ENCODE data around the gene OR11A1.

The OR11A1 gene

DNA sequence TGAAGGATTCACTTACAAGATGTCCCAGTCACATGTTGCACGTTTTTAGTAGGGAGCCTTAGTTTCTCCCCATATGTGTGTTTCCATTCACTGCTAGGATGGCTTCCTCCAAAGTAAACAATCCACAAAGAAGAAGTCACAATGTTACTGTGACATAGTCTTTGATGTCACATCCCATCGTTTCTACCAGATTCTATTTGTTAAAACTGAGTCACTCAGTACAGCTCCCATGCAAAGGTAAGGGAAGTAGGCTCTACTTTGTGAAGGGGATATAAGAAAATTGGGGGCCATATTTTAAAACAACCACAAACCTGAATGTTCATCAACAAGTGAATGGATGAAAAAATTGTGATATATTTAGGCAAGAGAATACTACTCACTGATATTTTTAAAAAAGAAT, at the start of gene OR11A1, which contains the start of gene OR2H1:
OR11A1 (minus strand) TSS at position 101 of the 400 bp plus-strand sequence. CDS start 29,430 bp downstream, outside the sequence.
OR2H1 (plus strand) TSS at position 185 of the 400 bp plus-strand sequence. CDS start 4,615 bp downstream, outside the sequence.
- DNase-seq (ENCODE audit: low read depth in 2 of 2): no peak

GRCh38 chr6:29506446-29507067, 49.7 kb upstream of the OR11A1 start:
- no peak for DNase-seq (ENCODE audit: low read depth in 2 of 2)

GRCh38 chr6:29505808-29506207, 48.9 kb upstream of the OR11A1 start:
- no peak for DNase-seq (ENCODE audit: low read depth in 2 of 2)

DNA sequence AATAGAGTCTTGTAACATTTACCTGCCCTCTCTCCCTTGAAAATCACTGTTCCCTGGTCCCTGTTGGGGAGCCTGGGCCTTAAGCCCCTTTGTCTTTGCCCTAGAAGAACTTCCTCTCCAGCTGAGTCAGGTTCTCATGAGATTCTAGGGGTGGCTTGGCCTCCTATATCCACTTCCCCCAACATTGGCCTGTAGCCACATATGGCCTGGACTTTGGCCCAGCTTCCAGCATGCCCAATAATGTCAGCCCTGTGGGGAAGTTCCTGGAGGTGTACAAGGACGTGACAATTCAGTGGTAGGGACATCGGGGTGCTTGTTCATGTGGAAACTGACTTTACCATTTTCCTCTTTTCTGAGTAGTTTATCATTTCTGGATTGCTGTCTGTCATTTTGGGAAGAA, 48.1 kb upstream of the OR11A1 start:
- DNase-seq (ENCODE audit: low read depth in 2 of 2): no peak

GRCh38 chr6:29502597-29502996, 45.7 kb upstream of the OR11A1 start:
- DNase-seq (ENCODE audit: low read depth in 2 of 2): no peak

GRCh38 chr6:29502181-29502580, 45.3 kb upstream of the OR11A1 start:
- DNase-seq (ENCODE audit: low read depth in 2 of 2): no peak

- DNase-seq (ENCODE audit: low read depth in 2 of 2): no peak
These were observed 44.2 kb upstream of the OR11A1 start for GRCh38 chr6:29501106-29501505.

- DNase-seq (ENCODE audit: low read depth in 2 of 2): no peak
These were observed 43.7 kb upstream of the OR11A1 start for GRCh38 chr6:29500594-29500993.

- no peak for DNase-seq (ENCODE audit: low read depth in 2 of 2)
These were observed 42.8 kb upstream of the OR11A1 start for GRCh38 chr6:29499704-29500103.

DNA sequence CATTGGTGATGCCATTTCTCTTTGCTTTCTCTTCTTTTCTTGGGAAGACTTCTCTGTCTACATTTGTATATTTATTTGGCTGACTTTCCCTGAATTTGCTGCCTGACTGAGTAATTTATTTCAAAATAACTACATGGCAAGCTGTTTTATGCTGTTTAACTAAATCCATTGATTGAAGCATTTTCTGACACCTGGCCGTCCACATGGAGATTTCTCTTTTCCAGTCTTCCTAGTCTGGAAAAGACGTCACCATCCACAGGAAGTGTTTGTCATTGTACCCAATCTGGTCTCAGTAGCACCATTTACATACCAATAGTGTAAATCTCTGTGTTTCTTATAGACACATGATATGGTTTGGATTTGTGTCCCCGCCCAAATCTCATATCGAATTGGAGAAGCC, 40.1 kb upstream of the OR11A1 start:
- no peak for DNase-seq (ENCODE audit: low read depth in 2 of 2)

- DNase-seq (ENCODE audit: low read depth in 2 of 2): no peak
These were observed 38.7 kb upstream of the OR11A1 start for GRCh38 chr6:29495571-29495970.

- DNase-seq (ENCODE audit: low read depth in 2 of 2): no peak
These were observed 37.3 kb upstream of the OR11A1 start for GRCh38 chr6:29494131-29494530.

GRCh38 chr6:29493261-29493660, 36.4 kb upstream of the OR11A1 start:
- DNase-seq (ENCODE audit: low read depth in 2 of 2): no peak

GRCh38 chr6:29491574-29491973, 34.7 kb upstream of the OR11A1 start:
- DNase-seq (ENCODE audit: low read depth in 2 of 2): no peak

GRCh38 chr6:29490552-29490951, 33.7 kb upstream of the OR11A1 start:
- DNase-seq (ENCODE audit: low read depth in 2 of 2): no peak

- no peak for DNase-seq (ENCODE audit: low read depth in 2 of 2)
These were observed 33.2 kb upstream of the OR11A1 start for GRCh38 chr6:29490055-29490454.

DNA sequence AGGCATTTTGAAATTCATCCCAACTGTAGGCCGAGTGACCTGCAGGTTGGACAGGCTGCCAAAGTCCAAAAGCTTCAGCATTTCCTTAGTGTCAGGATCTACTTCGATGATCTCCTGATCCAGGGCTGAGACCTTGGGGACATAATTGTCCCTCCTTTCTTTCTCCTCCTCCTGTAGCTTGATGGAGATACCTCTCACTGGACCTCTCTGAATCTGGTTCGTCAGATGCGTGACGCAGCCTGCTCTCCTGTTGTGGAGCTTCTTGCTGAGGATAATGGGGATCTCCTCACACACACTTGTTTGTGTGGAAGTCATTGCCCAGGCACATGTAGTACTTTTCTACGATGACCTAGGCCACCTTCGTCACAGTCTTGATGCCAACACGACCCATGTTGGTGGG, 32.4 kb upstream of the OR11A1 start:
- DNase-seq (ENCODE audit: low read depth in 2 of 2): no peak

- DNase-seq (ENCODE audit: low read depth in 2 of 2): no peak
These were observed 32.0 kb upstream of the OR11A1 start for GRCh38 chr6:29488874-29489273.

DNA sequence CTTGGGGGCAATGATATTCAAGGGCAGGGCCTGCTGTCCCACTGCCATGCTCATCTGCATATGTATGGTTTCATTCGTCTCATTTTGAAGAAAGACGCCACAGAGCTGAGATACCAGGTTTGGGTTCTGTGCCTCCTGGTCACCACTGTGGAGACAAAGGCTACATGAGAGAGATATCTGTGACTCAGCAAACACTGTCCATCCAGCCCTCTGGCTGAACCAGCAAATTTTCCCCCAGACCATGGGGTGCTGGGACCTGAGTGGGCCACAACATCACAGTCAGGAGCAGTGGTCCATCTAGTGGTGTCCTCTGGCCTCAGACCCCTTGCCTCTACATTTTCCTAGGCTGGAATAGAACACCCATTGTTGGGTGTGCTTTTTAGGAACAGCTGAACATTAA, 30.8 kb upstream of the OR11A1 start, which contains the start of gene MAS1L:
MAS1L (minus strand) TSS at position 297 of the 400 bp plus-strand sequence; CDS start at position 243, 54 bp downstream.
- DNase-seq (ENCODE audit: low read depth in 2 of 2): no peak

DNA sequence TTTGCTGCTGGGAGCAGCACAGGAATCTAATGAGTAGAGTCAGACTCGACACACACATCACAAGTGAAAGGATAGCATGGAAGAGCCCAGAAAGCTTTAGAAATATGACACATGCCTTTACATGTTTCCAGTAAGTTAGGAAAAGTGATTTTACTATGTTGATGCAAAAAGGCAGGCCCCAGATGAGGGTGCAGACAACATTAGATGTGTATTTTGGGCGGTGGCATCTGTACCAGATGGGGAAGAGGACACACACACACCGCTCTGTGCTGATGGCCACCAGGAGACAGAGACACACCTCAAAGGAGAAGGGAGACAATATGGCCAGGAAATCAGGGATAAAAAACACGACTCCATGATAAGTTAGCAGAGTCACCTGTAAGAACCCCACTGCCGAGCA, 30.3 kb upstream of the OR11A1 start:
- no peak for DNase-seq (ENCODE audit: low read depth in 2 of 2)

DNA sequence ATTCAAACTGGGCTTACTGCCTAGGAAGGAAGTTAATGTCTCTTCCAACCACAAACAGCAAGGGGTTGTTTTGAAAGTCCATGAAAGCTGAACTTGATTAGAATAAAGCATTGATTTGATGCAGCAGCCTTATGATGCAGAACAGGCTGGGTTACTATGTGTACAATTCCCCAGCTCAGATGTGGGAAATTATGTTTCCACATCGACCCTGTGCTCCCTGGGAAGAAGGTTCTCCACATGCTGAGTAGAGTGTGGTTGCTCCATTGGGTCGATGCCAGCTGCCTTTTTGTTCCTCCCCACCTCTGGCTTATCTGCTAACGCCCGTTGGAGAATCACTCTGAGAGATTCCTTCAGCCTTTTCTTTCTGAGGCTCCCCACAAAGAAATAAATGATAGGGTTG, 29.7 kb upstream of the OR11A1 start:
- DNase-seq (ENCODE audit: low read depth in 2 of 2): no peak

DNA sequence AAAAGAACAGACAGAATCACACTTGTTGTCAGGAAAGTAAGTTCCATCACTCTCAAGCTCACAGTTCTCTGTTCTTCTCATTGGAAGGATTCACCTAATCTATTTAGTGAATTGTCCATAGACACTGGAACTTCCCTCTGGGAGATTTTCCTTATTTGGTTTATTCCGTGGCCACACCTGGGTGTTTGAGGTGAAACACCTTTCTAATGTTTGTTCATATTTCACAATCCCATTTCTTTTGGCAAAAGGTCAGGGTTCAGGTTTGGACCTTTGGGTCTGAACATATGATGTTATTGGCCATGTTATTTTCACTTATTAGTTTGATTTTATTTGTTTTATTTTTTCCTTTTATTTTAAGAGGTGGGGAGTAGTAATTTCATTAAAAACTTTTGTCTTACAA, 26.9 kb upstream of the OR11A1 start:
- no peak for DNase-seq (ENCODE audit: low read depth in 2 of 2)

DNA sequence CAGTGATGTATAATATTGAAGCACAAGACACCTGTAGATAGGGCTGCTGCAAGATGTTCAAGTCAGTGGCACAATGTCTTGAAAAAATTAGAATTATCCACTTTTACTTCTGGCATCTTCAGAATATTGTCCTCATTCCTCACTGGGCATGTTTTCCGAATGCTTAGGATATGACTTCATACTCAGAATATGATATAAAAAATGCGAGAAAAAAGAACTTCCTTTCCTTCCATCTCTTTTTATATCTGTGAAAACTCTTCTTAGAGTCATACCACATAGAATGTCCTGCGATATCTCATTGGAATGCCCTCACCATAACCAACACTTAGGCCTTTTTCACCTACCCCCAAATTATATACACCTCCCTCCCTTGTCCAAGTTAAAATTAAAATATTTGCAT, 26.3 kb upstream of the OR11A1 start:
- DNase-seq (ENCODE audit: low read depth in 2 of 2): no peak

DNA sequence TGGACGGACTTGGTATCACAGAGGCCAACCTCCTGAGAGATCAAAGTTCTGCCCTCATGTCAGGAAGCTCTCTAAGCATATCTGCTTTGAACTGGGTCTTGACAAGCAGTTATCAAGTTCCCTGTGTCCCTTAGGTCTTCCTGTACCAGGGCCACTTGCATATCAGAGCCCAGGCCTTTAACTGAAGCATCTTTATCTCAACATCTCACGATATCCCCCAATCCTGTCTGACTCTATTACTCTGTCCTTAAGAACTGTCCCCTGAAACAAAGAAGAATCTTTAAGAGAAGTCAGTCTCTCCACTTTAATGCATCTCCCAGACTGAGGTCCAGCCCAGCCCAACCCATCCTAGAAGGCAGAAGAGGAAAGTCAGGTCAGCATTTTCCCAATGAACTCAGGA, 22.7 kb upstream of the OR11A1 start:
- DNase-seq (ENCODE audit: low read depth in 2 of 2): no peak
